Endodermal cell (in vitro differentiated cells): ENCODE measurements around the gene PSG2. TPM values are rescaled to one million over a fixed set of nuclear protein-coding genes. Genes with fewer than 3 reads are reported as not detected.
"Not testable (repeated sequence)": the region's sequence is repeated elsewhere in the genome, so short reads cannot be mapped to it uniquely, and the experiment has no call there.

ENCODE experiments used
- DNase-seq: peaks from one replicate; pipeline ENCODE4 v3.0.0-alpha.2; 2017
- H3K27ac ChIP-seq: 2 replicates; pipeline ENCODE4 v1.5.1; 2013; ENCODE audit warnings: mild to moderate bottlenecking, low read depth, low read length, moderate library complexity
- H3K27me3 ChIP-seq: 2 replicates; pipeline ENCODE4 v1.6.1; 2013; ENCODE audit warnings: mild to moderate bottlenecking, low read length, moderate library complexity; ENCODE audit not compliant: insufficient read depth, control insufficient read depth, poor library complexity, severe bottlenecking
- H3K36me3 ChIP-seq: 2 replicates; pipeline ENCODE4 v1.7.0; 2013; ENCODE audit warnings: mild to moderate bottlenecking, low read length, moderate library complexity; ENCODE audit not compliant: control insufficient read depth, insufficient read depth
- H3K4me1 ChIP-seq: one replicate; pipeline ENCODE4 v1.7.0; 2013; ENCODE audit warnings: low read length; ENCODE audit not compliant: control insufficient read depth, insufficient read depth
- H3K4me3 ChIP-seq: 2 replicates; pipeline ENCODE4 v1.5.1; 2013; ENCODE audit warnings: mild to moderate bottlenecking, low read length, moderate library complexity
- H3K9ac ChIP-seq: 2 replicates; pipeline ENCODE4 v1.6.1; 2013; ENCODE audit warnings: mild to moderate bottlenecking, low read length, moderate library complexity; ENCODE audit not compliant: poor library complexity, severe bottlenecking; ENCODE audit errors: extremely low read depth
- H3K9me3 ChIP-seq: 2 replicates; pipeline ENCODE4 v1.6.1; 2013; ENCODE audit warnings: mild to moderate bottlenecking, low read length, moderate library complexity; ENCODE audit not compliant: control insufficient read depth
- H3K27ac Mint-ChIP-seq: 2 replicates; pipeline ENCODE4 v1.8.0; 2020; ENCODE audit warnings: mixed read lengths
- H3K27me3 Mint-ChIP-seq: 2 replicates; pipeline ENCODE4 v1.8.0; 2021; ENCODE audit warnings: mild to moderate bottlenecking, mixed read lengths; ENCODE audit not compliant: insufficient read depth
- H3K36me3 Mint-ChIP-seq: 2 replicates; pipeline ENCODE4 v1.8.0; 2020; ENCODE audit warnings: low read depth, mixed read lengths
- H3K4me1 Mint-ChIP-seq: 2 replicates; pipeline ENCODE4 v1.8.0; 2020; ENCODE audit warnings: mixed read lengths
- H3K4me3 Mint-ChIP-seq: 2 replicates; pipeline ENCODE4 v1.8.0; 2020; ENCODE audit warnings: mild to moderate bottlenecking, moderate library complexity, mixed read lengths
- H3K9me3 Mint-ChIP-seq: 2 replicates; pipeline ENCODE4 v1.8.0; 2020; ENCODE audit warnings: mild to moderate bottlenecking, mixed read lengths
- WGBS, 2 experiments: methylation state at CpG; one replicate each; pipeline versions ENCODE4 v1.1.5 to v1.1.7; 2013; ENCODE audit warnings: missing lambda C conversion rate in 2 of 2, mixed read lengths in 1 of 2; ENCODE audit not compliant: insufficient coverage in 1 of 2, insufficient read length in 1 of 2; 5-methylcytosine and 5-hydroxymethylcytosine counted together
- total RNA-seq, 2 donors: library from RNA; stranded (reverse); fragmentation: NEBNext Ultra II Directional in 1 of 2; extraction: Animal tissue kit (Norgen Biotek cat#: 25700) in 1 of 2; gene quantifications; 2 replicates in 1 of 2; 3 replicates in 1 of 2; pipeline ENCODE4 v1.2.1, GENCODE V29; 2021
- TF ChIP-seq, protein P1 (sequence below): fragments of 200-600 bp; sonication (generic); conservative IDR thresholded peaks from 2 replicates; pipeline ENCODE4 v1.5.0; 2021; ENCODE audit warnings: antibody characterized with exemption, mild to moderate bottlenecking

Gene PSG2
- total RNA-seq, 2 donors from 2014 or later = not detected

DNA sequence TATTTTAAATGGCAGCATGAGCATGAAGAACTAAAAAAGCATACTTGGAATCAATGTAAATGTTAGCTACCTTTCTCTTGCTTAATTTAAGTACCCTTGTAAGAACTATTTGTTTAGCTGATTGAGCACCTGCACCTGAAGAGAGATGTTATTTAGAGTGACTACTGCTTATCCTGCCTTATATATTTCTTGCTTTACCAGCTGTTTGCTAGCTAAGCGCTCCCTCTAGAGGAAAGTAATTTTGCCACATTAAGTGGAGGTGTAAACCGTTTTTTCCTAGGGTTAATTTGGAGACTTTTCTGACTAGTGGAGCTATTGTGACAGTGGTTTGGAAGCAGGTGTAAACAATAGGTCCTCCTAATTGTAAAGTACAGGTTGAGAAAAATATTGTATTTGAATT is 19.4 kb upstream of the PSG2 start:
- TF ChIP-seq, protein P1, sequence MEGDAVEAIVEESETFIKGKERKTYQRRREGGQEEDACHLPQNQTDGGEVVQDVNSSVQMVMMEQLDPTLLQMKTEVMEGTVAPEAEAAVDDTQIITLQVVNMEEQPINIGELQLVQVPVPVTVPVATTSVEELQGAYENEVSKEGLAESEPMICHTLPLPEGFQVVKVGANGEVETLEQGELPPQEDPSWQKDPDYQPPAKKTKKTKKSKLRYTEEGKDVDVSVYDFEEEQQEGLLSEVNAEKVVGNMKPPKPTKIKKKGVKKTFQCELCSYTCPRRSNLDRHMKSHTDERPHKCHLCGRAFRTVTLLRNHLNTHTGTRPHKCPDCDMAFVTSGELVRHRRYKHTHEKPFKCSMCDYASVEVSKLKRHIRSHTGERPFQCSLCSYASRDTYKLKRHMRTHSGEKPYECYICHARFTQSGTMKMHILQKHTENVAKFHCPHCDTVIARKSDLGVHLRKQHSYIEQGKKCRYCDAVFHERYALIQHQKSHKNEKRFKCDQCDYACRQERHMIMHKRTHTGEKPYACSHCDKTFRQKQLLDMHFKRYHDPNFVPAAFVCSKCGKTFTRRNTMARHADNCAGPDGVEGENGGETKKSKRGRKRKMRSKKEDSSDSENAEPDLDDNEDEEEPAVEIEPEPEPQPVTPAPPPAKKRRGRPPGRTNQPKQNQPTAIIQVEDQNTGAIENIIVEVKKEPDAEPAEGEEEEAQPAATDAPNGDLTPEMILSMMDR = no peak
- no peak overlapping the region for H3K4me3 Mint-ChIP-seq

DNA sequence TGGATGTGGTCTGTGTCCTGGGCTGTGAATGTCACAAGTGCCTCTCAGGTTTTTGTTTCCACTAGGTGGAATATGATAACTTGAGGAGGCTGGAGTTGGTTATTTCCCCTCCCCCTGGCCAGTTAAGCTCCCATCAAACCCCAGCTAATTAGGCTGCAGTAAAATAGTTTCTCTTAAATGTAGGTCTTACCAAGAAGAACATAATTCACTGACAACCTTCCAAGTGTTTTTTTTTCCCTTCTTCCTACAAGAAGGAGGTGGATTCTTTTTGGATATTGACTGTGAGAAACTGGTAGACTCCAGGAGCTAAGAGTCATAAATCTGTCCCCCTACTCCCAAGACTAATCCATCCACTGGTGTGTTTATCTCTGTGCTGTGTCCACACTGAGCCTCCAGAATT is 15.9 kb upstream of the PSG2 start:
- not testable (repeated sequence) for H3K36me3 Mint-ChIP-seq, H3K36me3 ChIP-seq, H3K27ac ChIP-seq, H3K9ac ChIP-seq, DNase-seq, H3K9me3 ChIP-seq, H3K4me1 Mint-ChIP-seq, H3K27me3 Mint-ChIP-seq, H3K4me3 Mint-ChIP-seq, H3K27me3 ChIP-seq, H3K4me1 ChIP-seq, H3K4me3 ChIP-seq, H3K27ac Mint-ChIP-seq
- peaks cover 90% of the 10 kb centered on the region for H3K9me3 Mint-ChIP-seq

More for the DNA sequence above, 19.4 kb upstream of the PSG2 start:
- WGBS, 2 experiments = 77 to 100% methylated on average over 1 to 2 of the region's 2 CpGs
- peaks cover 90% of the 10 kb centered on the region for H3K9me3 Mint-ChIP-seq
- H3K9ac ChIP-seq = no peak overlapping the region
- no peaks in the 10 kb centered on the region for H3K36me3 ChIP-seq
- H3K27me3 ChIP-seq = no peaks in the 10 kb centered on the region
- no peaks in the 10 kb centered on the region for H3K4me1 Mint-ChIP-seq
- H3K4me1 ChIP-seq = no peaks in the 10 kb centered on the region
- no peak overlapping the region for H3K4me3 ChIP-seq
- H3K36me3 Mint-ChIP-seq = no peaks in the 10 kb centered on the region
- peaks cover 14% of the 10 kb centered on the region for H3K9me3 ChIP-seq
- no peak for DNase-seq
- no peaks in the 10 kb centered on the region for H3K27me3 Mint-ChIP-seq
- no peak overlapping the region for H3K27ac Mint-ChIP-seq
- H3K27ac ChIP-seq = no peak overlapping the region

DNA sequence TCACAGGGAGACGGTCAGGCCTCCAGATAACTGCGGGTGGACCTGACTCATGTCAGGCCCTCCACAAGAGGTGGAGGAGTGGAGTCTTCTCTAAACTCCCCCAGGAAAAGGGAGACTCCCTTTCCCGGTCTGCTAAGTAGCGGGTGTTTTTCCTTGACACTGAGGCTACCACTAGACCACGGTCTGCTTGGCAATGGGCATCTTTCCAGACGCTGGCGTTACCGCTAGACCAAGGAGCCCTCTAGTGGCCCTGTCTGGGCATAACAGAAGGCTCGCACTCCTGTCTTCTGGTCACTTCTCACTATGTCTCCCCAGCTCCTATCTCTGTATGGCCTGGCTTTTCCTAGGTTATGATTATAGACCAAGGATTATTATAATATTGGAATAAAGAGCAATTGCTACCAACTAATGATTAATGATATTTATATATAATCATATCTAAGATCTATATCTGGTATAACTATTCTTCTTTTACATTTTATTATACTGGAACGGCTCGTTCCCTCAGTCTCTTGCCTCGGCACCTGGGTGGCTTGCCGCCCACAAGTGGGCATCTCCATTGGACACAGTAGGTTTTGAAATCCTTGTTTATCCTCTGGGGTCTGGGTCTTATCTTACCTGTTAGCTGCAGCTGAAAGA is 5.3 kb upstream of the PSG2 start:
- not testable (repeated sequence) for H3K27ac ChIP-seq, H3K4me3 ChIP-seq, H3K4me1 Mint-ChIP-seq, H3K9me3 ChIP-seq, H3K4me1 ChIP-seq, H3K36me3 ChIP-seq, H3K4me3 Mint-ChIP-seq, H3K27me3 ChIP-seq, H3K27ac Mint-ChIP-seq, H3K9ac ChIP-seq, H3K36me3 Mint-ChIP-seq, H3K27me3 Mint-ChIP-seq
- TF ChIP-seq, protein P1 = peak; percentile 60
- WGBS, 2 experiments = 57 to 58% methylated on average over 9 to 13 of the region's 13 CpGs
- peak; percentile 52 for DNase-seq
- peaks cover 90% of the 10 kb centered on the region for H3K9me3 Mint-ChIP-seq

DNA sequence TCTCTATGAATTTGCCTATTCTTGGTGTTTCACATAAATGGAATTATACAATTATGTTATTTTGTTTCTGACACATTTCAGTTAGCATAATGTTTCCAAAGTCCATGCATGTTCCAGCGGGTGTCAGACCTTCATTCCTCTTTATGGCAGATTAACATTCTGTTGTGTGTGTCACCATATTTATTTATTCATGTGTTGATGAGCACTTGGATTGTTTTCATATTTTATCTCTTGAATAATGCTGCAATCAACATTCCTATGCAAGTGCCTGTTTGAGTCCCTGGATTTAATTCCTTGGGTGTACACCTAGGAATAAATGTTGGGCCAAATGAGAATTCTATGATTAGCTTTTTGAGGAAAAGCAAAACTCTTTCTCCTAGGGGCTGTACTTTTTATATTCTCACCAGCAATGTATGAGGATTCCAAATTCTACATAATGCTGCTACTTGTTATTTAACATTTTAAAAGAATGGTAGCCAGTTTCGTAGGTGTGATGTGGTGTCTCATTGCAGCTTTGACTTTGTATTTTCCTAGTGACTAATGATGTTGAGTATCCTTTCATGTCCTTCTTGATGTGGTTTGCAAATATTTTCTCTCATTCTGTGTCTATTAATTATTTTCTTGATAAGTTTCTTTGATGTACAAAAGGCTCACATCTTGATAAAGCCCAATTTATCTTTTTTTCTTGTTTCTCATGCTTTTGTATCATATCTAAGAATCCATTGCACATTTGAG is 3.5 kb upstream of the PSG2 start:
- H3K36me3 ChIP-seq = not testable (repeated sequence)

More for the DNA sequence above, 3.5 kb upstream of the PSG2 start:
- DNase-seq, H3K9me3 ChIP-seq, H3K27me3 ChIP-seq, H3K27ac Mint-ChIP-seq, H3K36me3 Mint-ChIP-seq, H3K4me1 Mint-ChIP-seq, H3K4me3 Mint-ChIP-seq, H3K4me3 ChIP-seq, H3K9ac ChIP-seq, H3K27ac ChIP-seq, H3K4me1 ChIP-seq, H3K27me3 Mint-ChIP-seq: not testable (repeated sequence)
- WGBS, 2 experiments = 84 to 100% methylated on average over 1 to 2 of the region's 2 CpGs
- peaks cover 90% of the 10 kb centered on the region for H3K9me3 Mint-ChIP-seq
